Body of pancreas (tissue), 4 donors: ENCODE measurements around the gene CYP19A1. TPM values are rescaled to one million over a fixed set of nuclear protein-coding genes. Genes with fewer than 3 reads are reported as not detected.

Experiments used
- ATAC-seq: fragments of 150-250 bp; one replicate; pipeline ENCODE4 v1.9.1; 2016
- DNase-seq, 4 donors: peaks; one replicate each; pipeline ENCODE4 v3.0.0-alpha.2; 2019
- H3K27ac ChIP-seq, 4 donors: fragments of 200-600 bp; sonication (generic); 1 replicate in 3 of 4; 2 replicates in 1 of 4; pipeline versions ENCODE4 v1.5.1 to v1.6.1; 2016 to 2019; ENCODE audit warnings: mild to moderate bottlenecking in 1 of 4, mixed read lengths in 1 of 4, moderate library complexity in 1 of 4
- H3K27me3 ChIP-seq, 2 donors: fragments of 200-600 bp; sonication (generic); one replicate each; pipeline ENCODE4 v1.6.0; 2016; ENCODE audit warnings: mild to moderate bottlenecking in 1 of 2
- H3K36me3 ChIP-seq, 2 donors: fragments of 200-600 bp; sonication (generic); replicated peaks in 1 of 2; 2 replicates each; pipeline ENCODE4 v1.5.1; 2016; ENCODE audit warnings: low read depth in 2 of 2; ENCODE audit not compliant: insufficient read depth in 1 of 2
- H3K4me1 ChIP-seq: fragments of 200-600 bp; sonication (generic); one replicate; pipeline ENCODE4 v1.6.0; 2016
- H3K4me3 ChIP-seq, 2 donors: fragments of 200-600 bp; sonication (generic); 1 replicate in 1 of 2; 2 replicates in 1 of 2; pipeline ENCODE4 v1.5.1; 2016 to 2019
- H3K9me3 ChIP-seq, 3 donors: fragments of 200-600 bp; sonication (generic); 1 replicate in 2 of 3; 2 replicates in 1 of 3; pipeline ENCODE4 v1.5.1; 2016
- POLR2A ChIP-seq, 3 donors: fragments of 450-650 bp; IDR thresholded peaks; one replicate each; pipeline ENCODE4 v1.6.1; 2016; ENCODE audit warnings: antibody characterized with exemption in 3 of 3, mild to moderate bottlenecking in 2 of 3
- whole genome bisulfite sequencing, 2 donors: methylation state at CpG; one replicate each; pipeline ENCODE4 v1.1.5; 2017; 5-methylcytosine and 5-hydroxymethylcytosine counted together
- intact Hi-C: fragments of 100-400 bp; cut with DNase I; formaldehyde crosslinking; loops from one replicate; pipeline ENCODE4 v1.15.1; 2023
- total RNA-seq, 2 donors: library from RNA; depleted of rRNA; stranded (reverse); fragments of >200 nt; gene quantifications; one replicate each; pipeline ENCODE4 v1.1.0, GENCODE V29; 2016
- TF ChIP-seq, protein P1 (sequence below), 7 experiments: fragments of 450-650 bp in 4 of 7; fragments of 200-600 bp in 3 of 7; sonication (generic) in 3 of 7; IDR thresholded peaks; one replicate each; pipeline ENCODE4 v1.5.1; 2016 to 2019; ENCODE audit warnings: antibody characterized with exemption in 7 of 7

Gene CYP19A1
- total RNA-seq, 2 donors from 2014 or later = 0.26 TPM; not detected in 1

GRCh38 chr15:51341366-51342226, 3.2 kb upstream of the CYP19A1 start, which contains the start of gene GLDN:
TSS of gene GLDN (plus strand) at chr15:51341655. CDS start at chr15:51341685, 30 bp downstream.
- Histone ChIP-seq H3K4me1 (peaks cover 11% of the 10 kb centered on the region), H3K36me3 (no peaks in the 10 kb centered on the region), H3K27me3 (no peaks in the 10 kb centered on the region), H3K4me3 (no peak within 1 kb of the TSS), H3K9me3 (no peaks in the 10 kb centered on the region), H3K27ac (no peak within 1 kb of the TSS)
- intact Hi-C loops = no loop called here
- no peak for TF ChIP-seq POLR2A (IDR thresholded peaks at IDR 0.05)
- TF ChIP-seq, protein P1, sequence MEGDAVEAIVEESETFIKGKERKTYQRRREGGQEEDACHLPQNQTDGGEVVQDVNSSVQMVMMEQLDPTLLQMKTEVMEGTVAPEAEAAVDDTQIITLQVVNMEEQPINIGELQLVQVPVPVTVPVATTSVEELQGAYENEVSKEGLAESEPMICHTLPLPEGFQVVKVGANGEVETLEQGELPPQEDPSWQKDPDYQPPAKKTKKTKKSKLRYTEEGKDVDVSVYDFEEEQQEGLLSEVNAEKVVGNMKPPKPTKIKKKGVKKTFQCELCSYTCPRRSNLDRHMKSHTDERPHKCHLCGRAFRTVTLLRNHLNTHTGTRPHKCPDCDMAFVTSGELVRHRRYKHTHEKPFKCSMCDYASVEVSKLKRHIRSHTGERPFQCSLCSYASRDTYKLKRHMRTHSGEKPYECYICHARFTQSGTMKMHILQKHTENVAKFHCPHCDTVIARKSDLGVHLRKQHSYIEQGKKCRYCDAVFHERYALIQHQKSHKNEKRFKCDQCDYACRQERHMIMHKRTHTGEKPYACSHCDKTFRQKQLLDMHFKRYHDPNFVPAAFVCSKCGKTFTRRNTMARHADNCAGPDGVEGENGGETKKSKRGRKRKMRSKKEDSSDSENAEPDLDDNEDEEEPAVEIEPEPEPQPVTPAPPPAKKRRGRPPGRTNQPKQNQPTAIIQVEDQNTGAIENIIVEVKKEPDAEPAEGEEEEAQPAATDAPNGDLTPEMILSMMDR (IDR thresholded peaks at IDR 0.05) = no peak
- 4 to 10% methylated on average over 2 to 76 of the region's 76 CpGs for WGBS, 2 donors
- peak; percentile 27 for ATAC-seq
- DNase-seq = peak in 3 of 4 donors; percentile 17 to 29 (median 26)

- Histone ChIP-seq H3K4me3 (no peak overlapping the region), H3K27me3 (no peaks in the 10 kb centered on the region), H3K36me3 (no peaks in the 10 kb centered on the region), H3K9me3 (no peaks in the 10 kb centered on the region), H3K4me1 (no peaks in the 10 kb centered on the region), H3K27ac (no peak overlapping the region)
- no peak for ATAC-seq
- 86% methylated on average over 9 of the region's 9 CpGs for WGBS, 2 donors
- intact Hi-C loops = no loop called here
- no peak for TF ChIP-seq POLR2A (IDR thresholded peaks at IDR 0.05)
- TF ChIP-seq, protein P1 (IDR thresholded peaks at IDR 0.05) = no peak
- DNase-seq = no peak
Measured at GRCh38 chr15:51335538-51336410, 2.6 kb downstream of the CYP19A1 start.

GRCh38 chr15:51335087-51335486, 3.3 kb downstream of the CYP19A1 start:
- Histone ChIP-seq H3K4me1 (no peaks in the 10 kb centered on the region), H3K36me3 (no peaks in the 10 kb centered on the region), H3K27ac (no peak overlapping the region), H3K27me3 (no peaks in the 10 kb centered on the region), H3K4me3 (no peak overlapping the region), H3K9me3 (no peaks in the 10 kb centered on the region)
- no peak for ATAC-seq
- no peak for DNase-seq
- no peak for TF ChIP-seq POLR2A (IDR thresholded peaks at IDR 0.05)
- TF ChIP-seq, protein P1 (IDR thresholded peaks at IDR 0.05) = no peak
- intact Hi-C loops = no loop called here
- 91 to 92% methylated on average over 5 of the region's 5 CpGs for WGBS, 2 donors

GRCh38 chr15:51334011-51334451, 4.4 kb downstream of the CYP19A1 start:
- ATAC-seq = no peak
- WGBS, 2 donors = 12 to 16% methylated on average over 2 of the region's 2 CpGs
- Histone ChIP-seq H3K4me3 (no peak overlapping the region), H3K36me3 (no peaks in the 10 kb centered on the region), H3K4me1 (no peaks in the 10 kb centered on the region), H3K27ac (no peak overlapping the region), H3K27me3 (no peaks in the 10 kb centered on the region), H3K9me3 (no peaks in the 10 kb centered on the region)
- TF ChIP-seq, protein P1 (IDR thresholded peaks at IDR 0.05) = no peak
- TF ChIP-seq POLR2A (IDR thresholded peaks at IDR 0.05) = no peak
- DNase-seq = peak in 1 of 4 donors; percentile 22
- intact Hi-C loops = no loop called here
